NCI-H128 (cell line): Measurements from ENCODE around the gene CFAP97D2.
"Not testable (repeated sequence)": the region's sequence is repeated elsewhere in the genome, so short reads cannot be mapped to it uniquely, and the experiment has no call there.

Experiments used
- DNase-seq: peaks from one replicate; lab custom pipeline; 2025; ENCODE audit not compliant: unreplicated experiment; lab: John Stamatoyannopoulos, UW

Gene CFAP97D2

GRCh38 chr13:114264313-114264712 is 85.3 kb downstream of the CFAP97D2 start:
- DNase-seq: not testable (repeated sequence)

- DNase-seq: no peak
Measured at GRCh38 chr13:114264886-114265611, 86.0 kb downstream of the CFAP97D2 start.

- DNase-seq: no peak
Measured at GRCh38 chr13:114266241-114266640, 87.2 kb downstream of the CFAP97D2 start.

- no peak for DNase-seq
Measured at GRCh38 chr13:114268344-114269280, 89.6 kb downstream of the CFAP97D2 start.

- DNase-seq: no peak
Measured at GRCh38 chr13:114269281-114269770, 90.3 kb downstream of the CFAP97D2 start.
